Prostate gland (tissue), 2 donors: ENCODE measurements around the gene SLC5A6.

Experiments used
- POLR2A ChIP-seq: fragments of 450-650 bp; IDR thresholded peaks from one replicate; pipeline ENCODE4 v1.6.1; 2016; ENCODE audit warnings: antibody characterized with exemption, mild to moderate bottlenecking
- POLR2AphosphoS5 ChIP-seq: sonication (generic); formaldehyde crosslinking; IDR thresholded peaks from one replicate; pipeline ENCODE4 v1.6.1; 2017; ENCODE audit warnings: antibody characterized with exemption
- TF ChIP-seq, protein P1 (sequence below), 4 experiments: fragments of 200-600 bp in 2 of 4; fragments of 450-650 bp in 2 of 4; sonication (generic) in 2 of 4; IDR thresholded peaks; 1 replicate in 3 of 4; 2 replicates in 1 of 4; pipeline ENCODE4 v1.5.1; 2016 to 2019; ENCODE audit warnings: antibody characterized with exemption in 4 of 4, mild to moderate bottlenecking in 2 of 4, moderate library complexity in 2 of 4

DNA sequence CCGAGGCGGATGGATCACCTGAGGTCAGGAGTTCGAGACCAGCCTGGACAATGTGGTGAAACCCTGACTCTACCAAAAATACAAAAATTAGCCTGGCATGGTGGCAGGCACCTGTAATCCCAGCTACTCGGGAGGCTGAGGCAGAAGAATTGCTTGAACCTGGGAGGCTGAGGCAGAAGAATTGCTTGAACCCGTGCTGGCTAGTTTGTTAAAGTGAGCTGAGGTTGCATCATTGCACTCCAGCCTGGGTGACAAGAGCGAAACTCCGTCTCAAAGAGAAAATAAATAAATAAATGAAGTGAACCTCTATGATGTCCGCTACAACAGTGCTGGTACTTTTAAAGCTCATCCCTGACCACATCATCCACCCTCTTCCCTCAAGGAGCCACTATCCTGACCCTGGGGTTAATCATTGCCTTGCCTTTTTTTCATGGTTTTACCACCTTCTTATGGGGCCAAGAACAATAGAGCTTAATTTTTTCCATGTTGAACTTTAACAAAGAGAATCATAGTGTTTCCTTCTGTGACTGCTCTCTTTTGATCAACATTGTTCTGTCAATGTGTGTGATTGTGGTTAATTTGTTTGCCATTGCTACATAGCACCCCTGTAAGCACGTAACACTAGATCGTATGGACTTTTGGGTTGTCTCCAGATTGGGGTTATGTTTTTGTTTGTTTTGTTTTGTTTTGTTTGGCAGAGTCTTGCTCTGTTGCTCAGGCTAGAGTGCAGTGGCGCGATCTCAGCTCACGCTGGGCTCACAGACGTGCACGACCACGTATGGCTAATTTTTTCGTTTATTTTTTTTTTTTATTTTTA is 17.3 kb downstream of the SLC5A6 start:
- TF ChIP-seq, protein P1, sequence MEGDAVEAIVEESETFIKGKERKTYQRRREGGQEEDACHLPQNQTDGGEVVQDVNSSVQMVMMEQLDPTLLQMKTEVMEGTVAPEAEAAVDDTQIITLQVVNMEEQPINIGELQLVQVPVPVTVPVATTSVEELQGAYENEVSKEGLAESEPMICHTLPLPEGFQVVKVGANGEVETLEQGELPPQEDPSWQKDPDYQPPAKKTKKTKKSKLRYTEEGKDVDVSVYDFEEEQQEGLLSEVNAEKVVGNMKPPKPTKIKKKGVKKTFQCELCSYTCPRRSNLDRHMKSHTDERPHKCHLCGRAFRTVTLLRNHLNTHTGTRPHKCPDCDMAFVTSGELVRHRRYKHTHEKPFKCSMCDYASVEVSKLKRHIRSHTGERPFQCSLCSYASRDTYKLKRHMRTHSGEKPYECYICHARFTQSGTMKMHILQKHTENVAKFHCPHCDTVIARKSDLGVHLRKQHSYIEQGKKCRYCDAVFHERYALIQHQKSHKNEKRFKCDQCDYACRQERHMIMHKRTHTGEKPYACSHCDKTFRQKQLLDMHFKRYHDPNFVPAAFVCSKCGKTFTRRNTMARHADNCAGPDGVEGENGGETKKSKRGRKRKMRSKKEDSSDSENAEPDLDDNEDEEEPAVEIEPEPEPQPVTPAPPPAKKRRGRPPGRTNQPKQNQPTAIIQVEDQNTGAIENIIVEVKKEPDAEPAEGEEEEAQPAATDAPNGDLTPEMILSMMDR (IDR thresholded peaks at IDR 0.05) = no peak
- TF ChIP-seq POLR2A = no peak
- TF ChIP-seq POLR2AphosphoS5 = peak; percentile 17
